HG02798 (cell line): ENCODE data around the gene LKAAEAR1.

ENCODE experiments used
- ATAC-seq: cut with Tn5 transposase; IDR thresholded peaks from one replicate; pipeline ENCODE4 v1.9.1; 2021; ENCODE audit warnings: mild to moderate bottlenecking; ENCODE audit not compliant: unreplicated experiment, poor library complexity

LKAAEAR1 gene

GRCh38 chr20:64055396-64055892 lies 28.8 kb downstream of the LKAAEAR1 start:
- no peak for ATAC-seq

GRCh38 chr20:64053841-64054661 lies 30.1 kb downstream of the LKAAEAR1 start:
- no peak for ATAC-seq

GRCh38 chr20:64052987-64053840 lies 31.0 kb downstream of the LKAAEAR1 start:
- ATAC-seq: no peak

- ATAC-seq: no peak
These were observed 31.9 kb downstream of the LKAAEAR1 start for GRCh38 chr20:64052326-64052722.

- ATAC-seq: no peak
These were observed 32.5 kb downstream of the LKAAEAR1 start for GRCh38 chr20:64051561-64052325.

- no peak for ATAC-seq
These were observed 33.2 kb downstream of the LKAAEAR1 start for GRCh38 chr20:64051033-64051452.

- ATAC-seq: no peak
These were observed 33.8 kb downstream of the LKAAEAR1 start for GRCh38 chr20:64050261-64051032.

GRCh38 chr20:64049878-64050260 lies 34.3 kb downstream of the LKAAEAR1 start:
- ATAC-seq: no peak

- ATAC-seq: no peak
These were observed 34.9 kb downstream of the LKAAEAR1 start, which contains the start of gene SOX18 for GRCh38 chr20:64049060-64049877. SOX18 (minus strand) TSS chr20:64049639; CDS start chr20:64049516, 123 bp downstream.

GRCh38 chr20:64048402-64049044 lies 35.7 kb downstream of the LKAAEAR1 start:
- no peak for ATAC-seq

- no peak for ATAC-seq
These were observed 36.2 kb downstream of the LKAAEAR1 start for GRCh38 chr20:64047968-64048401.

GRCh38 chr20:64047046-64047389 lies 37.2 kb downstream of the LKAAEAR1 start:
- no peak for ATAC-seq

- no peak for ATAC-seq
These were observed 38.7 kb downstream of the LKAAEAR1 start for GRCh38 chr20:64045346-64046011.

- no peak for ATAC-seq
These were observed 39.5 kb downstream of the LKAAEAR1 start for GRCh38 chr20:64044484-64045247.

- no peak for ATAC-seq
These were observed 40.4 kb downstream of the LKAAEAR1 start for GRCh38 chr20:64043768-64044167.

GRCh38 chr20:64042054-64042781 lies 42.0 kb downstream of the LKAAEAR1 start:
- no peak for ATAC-seq

GRCh38 chr20:64041781-64042053 lies 42.5 kb downstream of the LKAAEAR1 start:
- ATAC-seq: no peak
